ENCODE data around the gene COMMD4. TPM values are rescaled to one million over a fixed set of nuclear protein-coding genes. Genes with fewer than 3 reads are reported as not detected.

Gene COMMD4
- polyA plus RNA-seq, 3 donors, result 41.1 to 63.1 (median 41.3) TPM

- Histone ChIP-seq H4K20me1 (ENCODE audit: insufficient read depth, low read length) (peaks cover 46% of the 10 kb centered on the region), H3K79me2 (ENCODE audit: insufficient read depth, low read length) (peaks cover 9% of the 10 kb centered on the region), H3K9ac (ENCODE audit: insufficient read depth, low read length, poor library complexity, severe bottlenecking) (peak overlapping the region; percentile 96), H2AFZ (ENCODE audit: insufficient read depth, low read depth, low read length, poor library complexity, severe bottlenecking) (peak overlapping the region; percentile 93), H3K36me3 (replicated peaks in 1 of 2; ENCODE audit: control insufficient read depth in 1 of 2, insufficient read depth in 2 of 2, low read length in 2 of 2) (peaks cover 59 to 75% of the 10 kb centered on the region in 2 donors), H3K9me3 (replicated peaks in 1 of 2; ENCODE audit: control insufficient read depth in 1 of 2, insufficient read depth in 1 of 2, low read length in 2 of 2) (no peaks in the 10 kb centered on the region), H3K4me3 (replicated peaks in 1 of 3; ENCODE audit: low read depth in 2 of 3, low read length in 3 of 3) (peak overlapping the region; percentile 52 to 98 (median 95)), H3K27ac (ENCODE audit: low read depth in 1 of 2, low read length in 2 of 2) (peak overlapping the region; percentile 90 to 94), H3K4me1 (ENCODE audit: control insufficient read depth in 1 of 2, insufficient read depth in 2 of 2, low read length in 2 of 2) (peaks cover 13 to 19% of the 10 kb centered on the region in 2 donors), H3K4me2 (replicated peaks; ENCODE audit: extremely low read depth, low read length, poor library complexity, severe bottlenecking) (peak overlapping the region; percentile 96), H3K27me3 (ENCODE audit: control insufficient read depth in 2 of 2, insufficient read depth in 2 of 2, low read length in 2 of 2) (no peaks in the 10 kb centered on the region)
- 0% methylated on average over 15 of the region's 23 CpGs for whole genome bisulfite sequencing (ENCODE audit: insufficient coverage)
- intact Hi-C loops (cut with micrococcal nuclease), result loop anchor here in 1 of 2 donors (5.0 kb wide), 1 partner anchor 84 kb away; the partner anchor contains the start of gene SIN3A
- DNase-seq, result no peak
- TF ChIP-seq CTCF (IDR thresholded peaks at IDR 0.05), result no peak
- Mint-ChIP-seq H3K27ac (peak overlapping the region; percentile 91 to 97 (median 95)), H3K4me3 (peak overlapping the region; percentile 88 to 94), H3K4me1 (peaks cover 18% of the 10 kb centered on the region), H3K27me3 (ENCODE audit: low read depth in 3 of 3) (peaks cover 0 to 2% (median 0%) of the 10 kb centered on the region in 3 donors), H3K36me3 (peaks cover 45 to 69% of the 10 kb centered on the region in 2 donors), H3K9me3 (no peaks in the 10 kb centered on the region)
Observed at GRCh38 chr15:75368689-75369239, 32.9 kb downstream of the COMMD4 start.

GRCh38 chr15:75369897-75370581 is 34.2 kb downstream of the COMMD4 start:
- H3K4me3 Mint-ChIP-seq, result peak overlapping the region in 1 of 2 donors; percentile 37
- H3K36me3 Mint-ChIP-seq, result peaks cover 45 to 69% of the 10 kb centered on the region in 2 donors
- Histone ChIP-seq H3K9me3 (replicated peaks in 1 of 2; ENCODE audit: control insufficient read depth in 1 of 2, insufficient read depth in 1 of 2, low read length in 2 of 2) (no peaks in the 10 kb centered on the region), H3K9ac (ENCODE audit: insufficient read depth, low read length, poor library complexity, severe bottlenecking) (no peak overlapping the region), H3K4me2 (replicated peaks; ENCODE audit: extremely low read depth, low read length, poor library complexity, severe bottlenecking) (no peak overlapping the region), H3K27me3 (ENCODE audit: control insufficient read depth in 2 of 2, insufficient read depth in 2 of 2, low read length in 2 of 2) (no peaks in the 10 kb centered on the region), H4K20me1 (ENCODE audit: insufficient read depth, low read length) (peaks cover 33% of the 10 kb centered on the region), H3K4me1 (ENCODE audit: control insufficient read depth in 1 of 2, insufficient read depth in 2 of 2, low read length in 2 of 2) (peaks cover 13 to 19% of the 10 kb centered on the region in 2 donors), H3K4me3 (replicated peaks in 1 of 3; ENCODE audit: low read depth in 2 of 3, low read length in 3 of 3) (no peak overlapping the region), H3K27ac (ENCODE audit: low read depth in 1 of 2, low read length in 2 of 2) (no peak overlapping the region), H3K79me2 (ENCODE audit: insufficient read depth, low read length) (peaks cover 9% of the 10 kb centered on the region), H2AFZ (ENCODE audit: insufficient read depth, low read depth, low read length, poor library complexity, severe bottlenecking) (no peak overlapping the region), H3K36me3 (replicated peaks in 1 of 2; ENCODE audit: control insufficient read depth in 1 of 2, insufficient read depth in 2 of 2, low read length in 2 of 2) (peaks cover 59 to 75% of the 10 kb centered on the region in 2 donors)
- no peaks in the 10 kb centered on the region for H3K9me3 Mint-ChIP-seq
- H3K27me3 Mint-ChIP-seq (ENCODE audit: low read depth in 3 of 3), result peaks cover 0 to 2% (median 0%) of the 10 kb centered on the region in 3 donors
- DNase-seq, result no peak
- WGBS (ENCODE audit: insufficient coverage), result 97% methylated on average over 5 of the region's 7 CpGs
- H3K4me1 Mint-ChIP-seq, result peaks cover 18% of the 10 kb centered on the region
- no peak for TF ChIP-seq CTCF (IDR thresholded peaks at IDR 0.05)
- intact Hi-C loops (cut with micrococcal nuclease), result loop anchor here in 1 of 2 donors (5.0 kb wide), 1 partner anchor 82 kb away; the partner anchor contains the start of gene SIN3A
- H3K27ac Mint-ChIP-seq, result peak overlapping the region in 2 of 7 donors; percentile 5 to 58
